Loucy (cell line): ENCODE results near the gene COL5A1.

Experiments used
- H2AFZ ChIP-seq: fragments of 200-600 bp; sonication (generic); 2 replicates; pipeline ENCODE4 v1.6.0; 2016; ENCODE audit warnings: antibody characterized with exemption, mild to moderate bottlenecking, low read length, moderate library complexity
- H3F3A ChIP-seq: fragments of 200-600 bp; 2 replicates; pipeline ENCODE4 v1.6.0; 2016; ENCODE audit warnings: antibody characterized with exemption, low read depth, mild to moderate bottlenecking
- H3K27me3 ChIP-seq: fragments of 200-600 bp; sonication (generic); 2 replicates; pipeline ENCODE4 v1.6.1; 2014; ENCODE audit warnings: low read length, mild to moderate bottlenecking; ENCODE audit not compliant: insufficient read depth, poor library complexity, severe bottlenecking
- H3K36me3 ChIP-seq: fragments of 200-600 bp; sonication (generic); 2 replicates; pipeline ENCODE4 v1.6.1; 2016; ENCODE audit warnings: low read length; ENCODE audit not compliant: insufficient read depth
- H3K4me1 ChIP-seq: fragments of 200-600 bp; sonication (generic); 2 replicates; pipeline ENCODE4 v1.5.1; 2014; ENCODE audit warnings: low read length, mild to moderate bottlenecking; ENCODE audit not compliant: insufficient read depth, poor library complexity, severe bottlenecking
- H3K4me2 ChIP-seq: fragments of 200-600 bp; sonication (generic); 2 replicates; pipeline ENCODE4 v1.6.0; 2014; ENCODE audit warnings: antibody characterized with exemption, low read length, low read depth, mild to moderate bottlenecking; ENCODE audit not compliant: poor library complexity, severe bottlenecking
- H3K4me3 ChIP-seq: fragments of 200-600 bp; sonication (generic); 2 replicates; pipeline ENCODE4 v1.5.1; 2014; ENCODE audit warnings: low read length, mild to moderate bottlenecking, mixed read lengths; ENCODE audit not compliant: poor library complexity, severe bottlenecking
- H3K79me2 ChIP-seq: fragments of 200-600 bp; sonication (generic); 2 replicates; pipeline ENCODE4 v1.6.1; 2014; ENCODE audit warnings: low read length; ENCODE audit not compliant: insufficient read depth
- H3K9ac ChIP-seq: fragments of 200-600 bp; sonication (generic); 2 replicates; pipeline ENCODE4 v1.6.0; 2014; ENCODE audit warnings: mild to moderate bottlenecking, low read depth, low read length, moderate library complexity; ENCODE audit not compliant: poor library complexity, severe bottlenecking
- H3K9me2 ChIP-seq: fragments of 200-600 bp; sonication (generic); replicated peaks from 2 replicates; pipeline ENCODE4 v1.6.1; 2016; ENCODE audit warnings: low read depth, low read length, mixed read lengths
- H3K9me3 ChIP-seq: fragments of 200-600 bp; sonication (generic); 2 replicates; pipeline ENCODE4 v1.6.1; 2014; ENCODE audit warnings: mild to moderate bottlenecking, antibody characterized with exemption, low read length, low read depth; ENCODE audit not compliant: insufficient read depth
- H4K20me1 ChIP-seq: fragments of 200-600 bp; sonication (generic); 2 replicates; pipeline ENCODE4 v1.6.0; 2014; ENCODE audit warnings: antibody characterized with exemption, low read length, mild to moderate bottlenecking; ENCODE audit not compliant: insufficient read depth, poor library complexity, severe bottlenecking
- EZH2phosphoT487 ChIP-seq: fragments of 200-600 bp; IDR thresholded peaks from 2 replicates; pipeline ENCODE4 v1.6.1; 2018; ENCODE audit warnings: antibody characterized with exemption, mild to moderate bottlenecking, moderate library complexity, borderline replicate concordance
- TF ChIP-seq, protein P1 (sequence below): fragments of 200-600 bp; sonication (generic); conservative IDR thresholded peaks from 2 replicates; pipeline ENCODE4 v1.5.1; 2014; ENCODE audit warnings: mild to moderate bottlenecking, antibody characterized with exemption, low read length

Gene COL5A1

DNA sequence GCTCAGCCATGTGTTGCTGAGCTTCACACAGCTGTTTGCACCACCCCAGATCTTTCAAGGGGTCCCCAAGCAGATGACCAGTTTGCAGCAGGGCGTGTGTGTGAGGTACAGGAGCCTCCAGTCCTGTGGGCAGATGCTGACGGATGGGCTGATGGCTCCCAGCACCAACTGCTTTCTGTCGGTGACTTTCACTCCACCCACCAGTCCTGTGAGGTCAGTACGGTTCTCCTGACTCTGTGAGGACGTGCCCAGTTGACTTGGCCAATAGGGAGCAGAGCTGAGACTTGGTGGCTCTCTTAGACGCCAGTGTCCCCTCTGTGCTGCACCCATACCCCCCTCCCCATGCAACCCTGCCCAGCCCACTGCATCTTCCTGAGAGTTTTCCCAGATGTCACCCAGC lies 19.7 kb downstream of the COL5A1 start:
- Histone ChIP-seq H3K4me3 (no peak overlapping the region), H3K36me3 (no peaks in the 10 kb centered on the region), H3K79me2 (no peaks in the 10 kb centered on the region), H2AFZ (no peak overlapping the region), H3K9ac (no peak overlapping the region), H4K20me1 (no peaks in the 10 kb centered on the region), H3F3A (no peaks in the 10 kb centered on the region), H3K9me3 (peaks cover 13% of the 10 kb centered on the region; the same call in 1 of the 2 replicates), H3K4me2 (no peak overlapping the region), H3K27me3 (no peaks in the 10 kb centered on the region), H3K9me2 (no peaks in the 10 kb centered on the region), H3K4me1 (no peaks in the 10 kb centered on the region)
- TF ChIP-seq, protein P1, sequence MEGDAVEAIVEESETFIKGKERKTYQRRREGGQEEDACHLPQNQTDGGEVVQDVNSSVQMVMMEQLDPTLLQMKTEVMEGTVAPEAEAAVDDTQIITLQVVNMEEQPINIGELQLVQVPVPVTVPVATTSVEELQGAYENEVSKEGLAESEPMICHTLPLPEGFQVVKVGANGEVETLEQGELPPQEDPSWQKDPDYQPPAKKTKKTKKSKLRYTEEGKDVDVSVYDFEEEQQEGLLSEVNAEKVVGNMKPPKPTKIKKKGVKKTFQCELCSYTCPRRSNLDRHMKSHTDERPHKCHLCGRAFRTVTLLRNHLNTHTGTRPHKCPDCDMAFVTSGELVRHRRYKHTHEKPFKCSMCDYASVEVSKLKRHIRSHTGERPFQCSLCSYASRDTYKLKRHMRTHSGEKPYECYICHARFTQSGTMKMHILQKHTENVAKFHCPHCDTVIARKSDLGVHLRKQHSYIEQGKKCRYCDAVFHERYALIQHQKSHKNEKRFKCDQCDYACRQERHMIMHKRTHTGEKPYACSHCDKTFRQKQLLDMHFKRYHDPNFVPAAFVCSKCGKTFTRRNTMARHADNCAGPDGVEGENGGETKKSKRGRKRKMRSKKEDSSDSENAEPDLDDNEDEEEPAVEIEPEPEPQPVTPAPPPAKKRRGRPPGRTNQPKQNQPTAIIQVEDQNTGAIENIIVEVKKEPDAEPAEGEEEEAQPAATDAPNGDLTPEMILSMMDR: no peak
- TF ChIP-seq EZH2phosphoT487: no peak

GRCh38 chr9:134661791-134662142 lies 20.2 kb downstream of the COL5A1 start:
- H3K4me3 ChIP-seq: no peak overlapping the region
- peaks cover 13% of the 10 kb centered on the region; the same call in 1 of the 2 replicates for H3K9me3 ChIP-seq
- no peaks in the 10 kb centered on the region for H3K9me2 ChIP-seq
- H4K20me1 ChIP-seq: no peaks in the 10 kb centered on the region
- no peaks in the 10 kb centered on the region for H3K27me3 ChIP-seq
- H3K36me3 ChIP-seq: no peaks in the 10 kb centered on the region
- TF ChIP-seq, protein P1: no peak
- TF ChIP-seq EZH2phosphoT487: no peak
- no peaks in the 10 kb centered on the region for H3F3A ChIP-seq
- no peaks in the 10 kb centered on the region for H3K79me2 ChIP-seq
- H3K4me2 ChIP-seq: no peak overlapping the region
- no peak overlapping the region for H3K9ac ChIP-seq
- H3K4me1 ChIP-seq: no peaks in the 10 kb centered on the region
- no peak overlapping the region for H2AFZ ChIP-seq

- Histone ChIP-seq H3K9ac (no peak overlapping the region), H3K4me3 (no peak overlapping the region), H3K79me2 (no peaks in the 10 kb centered on the region), H3K4me1 (no peaks in the 10 kb centered on the region), H3F3A (no peaks in the 10 kb centered on the region), H3K27me3 (no peaks in the 10 kb centered on the region), H3K9me3 (peaks cover 13% of the 10 kb centered on the region; the same call in 1 of the 2 replicates), H4K20me1 (no peaks in the 10 kb centered on the region), H3K36me3 (no peaks in the 10 kb centered on the region), H3K4me2 (no peak overlapping the region), H3K9me2 (no peaks in the 10 kb centered on the region), H2AFZ (no peak overlapping the region)
- TF ChIP-seq, protein P1: no peak
- no peak for TF ChIP-seq EZH2phosphoT487
Measured at GRCh38 chr9:134662143-134662876, 20.7 kb downstream of the COL5A1 start.
